GM18867 (cell line): Measurements from ENCODE around the gene GRIN2A.

Source experiments
- ATAC-seq: cut with Tn5 transposase; IDR thresholded peaks from one replicate; pipeline ENCODE4 v1.9.1; 2021; ENCODE audit warnings: mild to moderate bottlenecking, moderate library complexity; ENCODE audit not compliant: unreplicated experiment

The GRIN2A gene

DNA sequence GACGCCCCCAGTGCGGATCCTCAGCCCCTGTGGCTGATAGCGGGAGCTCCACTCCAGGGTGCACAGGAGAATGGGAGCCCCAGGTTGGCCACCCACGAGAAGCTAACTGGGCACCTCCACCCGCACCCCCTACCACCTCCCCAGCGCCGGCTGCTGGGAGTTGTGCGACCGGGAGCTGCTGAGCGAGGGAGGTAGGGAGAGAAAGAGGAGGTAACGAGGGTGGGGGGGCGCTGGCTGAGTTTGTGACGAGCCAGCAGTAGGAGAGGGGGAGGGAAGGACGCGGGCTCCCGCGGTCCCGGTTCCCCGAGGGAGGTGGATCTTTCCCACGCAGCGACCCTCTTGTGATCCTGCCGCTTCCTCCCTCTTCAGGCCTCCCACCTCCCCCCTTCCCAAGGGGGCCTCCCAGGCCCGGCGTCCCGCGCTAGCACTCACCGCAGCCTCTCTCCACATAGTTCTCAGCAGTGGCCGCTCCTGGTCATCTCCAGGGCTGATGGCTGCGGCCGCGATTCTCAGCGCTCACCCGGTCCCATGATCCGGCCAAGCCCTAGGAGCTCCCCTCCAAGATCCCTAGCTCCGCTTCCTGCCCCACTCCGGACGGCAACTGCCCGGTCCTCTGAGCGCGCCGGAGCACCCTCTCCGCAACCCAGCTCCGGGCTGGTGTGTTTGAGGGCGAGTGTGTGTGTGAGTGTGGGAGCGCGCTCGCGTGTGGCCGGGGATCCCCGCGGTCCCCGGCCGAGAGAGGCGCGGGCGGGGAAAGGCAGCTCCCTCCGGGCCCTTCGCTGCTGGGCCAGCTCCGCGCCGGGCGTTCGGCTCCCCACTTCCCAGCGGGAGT lies at the start of gene GRIN2A:
GRIN2A (minus strand) TSS at position 207 of the 832 bp plus-strand sequence. CDS start 2,017 bp downstream, outside the sequence.
- no peak for ATAC-seq

DNA sequence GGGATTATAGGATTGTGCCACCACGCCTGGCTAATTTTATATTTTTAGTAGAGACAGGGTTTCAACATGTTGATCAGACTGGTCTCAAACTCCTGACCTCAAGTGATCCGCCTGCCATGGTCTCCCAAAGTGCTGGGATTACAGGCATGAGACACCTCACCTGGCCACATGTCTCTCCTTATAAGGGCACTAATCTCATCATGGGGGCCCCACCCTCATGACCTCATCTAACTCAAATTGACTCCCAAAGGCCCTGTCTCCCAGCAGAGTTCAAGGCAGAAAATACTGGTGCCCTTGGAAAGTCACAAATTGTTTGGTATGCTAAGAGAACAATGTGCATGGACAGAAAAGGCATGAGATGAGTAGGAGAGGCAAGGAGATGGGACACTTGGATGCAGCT lies 49.3 kb upstream of the GRIN2A start:
- ATAC-seq = no peak

DNA sequence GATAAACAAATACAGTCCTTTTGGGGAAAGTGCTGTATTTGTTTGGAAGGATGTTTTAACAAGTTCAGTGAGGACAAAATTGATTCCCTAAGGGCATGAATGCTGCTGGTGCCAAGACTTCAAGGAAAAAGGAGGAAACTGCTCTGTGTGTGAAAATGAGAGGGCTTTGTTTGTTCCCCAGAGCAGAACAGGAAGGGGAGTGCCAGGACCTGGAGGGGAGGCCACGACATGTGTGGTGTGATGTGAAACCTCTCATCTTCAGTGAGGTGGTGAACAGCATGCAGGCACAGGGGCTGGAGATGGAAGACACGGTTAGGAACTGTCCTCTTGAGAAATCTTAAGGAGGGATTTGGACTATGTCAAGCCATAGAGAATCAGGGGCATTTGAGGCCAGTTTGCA lies 46.6 kb upstream of the GRIN2A start:
- ATAC-seq = peak; percentile 46

DNA sequence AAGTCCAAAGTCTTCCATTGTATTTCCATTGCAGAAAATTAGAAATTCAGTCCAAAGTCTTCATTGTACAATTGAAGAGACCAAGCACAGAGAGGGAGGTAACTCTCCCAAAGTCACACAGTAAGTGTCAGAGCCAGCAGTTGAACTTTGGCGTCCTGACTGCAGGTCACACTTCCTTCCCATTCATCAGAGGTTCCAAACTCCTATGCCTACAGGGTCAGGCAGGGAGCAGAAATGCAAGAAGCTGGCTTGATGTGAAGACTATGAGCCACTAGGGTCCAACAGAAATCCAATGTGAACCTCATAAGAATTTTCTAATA lies 44.7 kb upstream of the GRIN2A start:
- no peak for ATAC-seq

DNA sequence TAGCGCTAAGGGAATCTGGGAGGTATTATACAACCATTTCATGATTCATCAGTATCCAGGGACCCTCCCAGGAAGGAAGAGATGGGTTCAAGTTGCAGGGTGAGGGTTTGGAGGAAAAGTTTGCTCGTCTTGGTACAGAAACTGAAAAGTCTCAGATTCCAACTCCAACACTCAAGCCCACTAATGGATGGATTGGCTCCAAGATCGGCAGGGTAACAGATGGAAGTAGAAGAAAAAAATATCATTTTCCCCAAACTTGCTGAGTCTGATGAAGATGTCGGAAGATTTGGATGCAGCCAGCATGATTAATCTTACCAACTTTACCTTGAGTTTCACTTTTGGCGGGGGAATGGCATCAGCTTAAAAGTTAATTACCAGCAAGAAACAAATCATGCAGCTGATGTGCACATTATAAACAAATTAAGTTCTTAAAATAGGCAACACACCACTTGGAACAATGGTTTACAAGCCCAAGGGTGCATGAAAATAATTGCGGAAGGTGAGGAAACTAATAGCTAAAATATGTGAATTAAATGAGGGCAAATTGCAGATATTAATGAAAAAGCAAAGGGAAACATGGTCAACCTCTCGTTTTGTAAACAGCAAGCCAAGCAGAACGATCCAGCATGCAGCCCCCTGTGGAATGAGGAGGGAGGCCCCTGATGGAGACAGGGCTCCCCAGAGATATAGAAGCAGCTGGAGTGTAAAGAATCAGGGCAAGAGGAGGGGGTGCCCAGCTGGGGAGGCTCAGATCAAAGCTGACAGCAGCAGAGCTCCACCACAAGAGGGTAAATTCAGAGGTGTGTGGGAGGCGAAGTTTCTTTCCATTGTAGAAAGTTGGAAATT lies 44.1 kb upstream of the GRIN2A start:
- ATAC-seq = no peak

DNA sequence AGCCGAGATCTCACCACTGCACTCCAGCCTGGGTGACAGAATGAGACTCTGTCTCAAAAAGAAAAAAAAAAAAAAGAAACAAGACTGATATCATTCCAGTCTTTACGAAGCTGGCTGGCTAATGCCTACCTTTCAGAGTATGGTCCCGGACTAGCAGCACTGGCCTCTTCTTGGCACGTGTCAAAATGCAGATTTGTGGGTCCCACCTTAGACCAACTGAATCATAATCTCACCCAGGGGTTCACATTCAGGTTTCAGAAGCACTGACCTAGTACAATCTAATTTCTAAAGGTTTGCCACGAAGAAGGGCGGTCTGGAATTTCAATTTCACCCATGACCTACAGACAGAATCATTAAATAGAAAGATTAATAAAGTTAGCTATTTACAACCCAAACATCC lies 43.4 kb upstream of the GRIN2A start:
- no peak for ATAC-seq

DNA sequence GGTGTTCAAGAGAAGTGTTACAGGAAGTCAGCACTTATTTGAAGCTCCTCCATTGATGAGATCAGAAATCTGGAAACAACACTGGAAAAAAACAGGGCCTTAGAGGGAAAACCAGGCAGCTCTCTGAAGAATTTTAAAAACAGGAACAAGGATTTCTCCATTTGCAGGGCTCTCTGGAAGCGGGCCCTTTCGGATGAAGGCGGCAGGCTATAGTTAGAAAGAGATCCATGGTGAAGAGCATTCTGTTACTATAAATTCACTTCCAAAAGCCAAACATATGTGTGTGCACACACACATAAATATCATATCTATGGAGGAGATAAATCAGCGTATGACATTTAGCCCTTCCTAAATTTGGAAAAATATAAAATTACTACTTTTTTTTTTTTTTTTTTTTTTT lies 42.6 kb upstream of the GRIN2A start:
- no peak for ATAC-seq

DNA sequence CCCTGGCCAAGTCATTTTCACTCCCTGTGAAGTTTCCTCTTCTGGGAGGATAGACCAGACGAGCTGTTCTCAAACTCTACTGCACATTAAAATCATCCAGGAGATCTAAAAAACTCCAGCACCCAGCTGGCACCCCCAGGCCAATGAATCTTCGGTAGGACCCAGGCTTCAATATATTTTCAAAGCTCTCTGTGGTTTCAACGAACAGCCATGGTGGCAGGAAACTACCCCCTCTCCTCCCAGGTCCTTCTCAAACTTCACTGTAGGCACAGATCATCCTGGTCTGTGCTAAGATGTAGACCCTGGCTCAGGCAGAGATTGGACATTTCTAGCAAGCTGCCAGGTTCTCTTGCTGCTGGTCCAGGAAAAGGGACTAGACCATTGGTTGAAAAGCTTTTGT lies 38.7 kb upstream of the GRIN2A start:
- no peak for ATAC-seq

DNA sequence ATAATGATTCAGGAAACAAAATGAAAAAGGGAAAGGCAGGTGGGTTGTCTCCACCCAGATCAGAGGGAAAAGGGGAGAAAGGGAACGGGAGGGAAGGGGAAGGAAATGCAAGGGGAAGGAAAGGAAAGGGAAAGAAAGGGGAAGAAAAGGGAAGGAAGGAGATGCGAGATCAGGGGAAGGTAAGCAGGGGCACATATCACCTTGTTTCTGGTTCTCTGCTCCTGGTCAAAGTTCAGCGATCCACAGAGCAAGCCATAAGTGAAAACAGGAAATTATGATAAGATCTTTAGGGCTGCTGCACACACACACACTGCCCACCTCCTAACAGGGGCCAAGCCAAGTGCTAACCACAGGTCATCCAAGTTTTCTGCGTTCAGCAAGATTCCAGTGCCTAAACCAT lies 37.5 kb upstream of the GRIN2A start:
- ATAC-seq = no peak

DNA sequence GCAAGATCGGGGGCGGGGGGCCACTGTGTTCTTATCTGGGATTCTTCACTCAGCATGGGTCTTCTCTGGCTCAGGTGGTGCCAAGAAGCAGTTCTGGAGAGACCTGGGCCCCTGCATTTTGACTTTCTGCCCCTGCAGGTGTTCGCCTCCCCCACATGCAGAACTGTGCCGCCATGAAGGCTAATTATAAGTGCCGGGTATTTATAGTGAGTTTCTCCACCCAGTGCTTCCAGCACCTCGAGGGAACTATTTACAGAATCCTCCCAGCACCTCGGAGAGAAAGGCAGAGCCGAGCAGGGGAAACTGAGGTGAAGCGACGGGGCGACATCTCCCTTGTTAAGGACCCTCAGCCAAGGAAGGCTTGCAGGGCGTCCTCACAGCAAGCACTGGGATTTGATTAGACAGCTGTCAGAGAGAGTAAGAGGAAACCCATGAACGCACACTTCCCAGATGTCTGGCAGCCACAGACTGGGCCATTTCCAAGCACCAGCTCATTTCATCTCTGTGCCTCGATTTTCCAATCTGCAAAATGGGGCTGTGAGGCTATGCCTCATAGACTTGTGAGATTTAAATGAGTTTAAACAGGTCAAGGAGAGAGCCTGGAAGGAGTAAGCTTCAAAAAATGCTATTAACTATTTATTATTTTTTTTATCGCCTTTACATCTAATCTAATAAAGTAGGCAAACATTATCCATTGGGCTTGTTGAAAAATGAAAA lies 36.4 kb upstream of the GRIN2A start:
- ATAC-seq = no peak

DNA sequence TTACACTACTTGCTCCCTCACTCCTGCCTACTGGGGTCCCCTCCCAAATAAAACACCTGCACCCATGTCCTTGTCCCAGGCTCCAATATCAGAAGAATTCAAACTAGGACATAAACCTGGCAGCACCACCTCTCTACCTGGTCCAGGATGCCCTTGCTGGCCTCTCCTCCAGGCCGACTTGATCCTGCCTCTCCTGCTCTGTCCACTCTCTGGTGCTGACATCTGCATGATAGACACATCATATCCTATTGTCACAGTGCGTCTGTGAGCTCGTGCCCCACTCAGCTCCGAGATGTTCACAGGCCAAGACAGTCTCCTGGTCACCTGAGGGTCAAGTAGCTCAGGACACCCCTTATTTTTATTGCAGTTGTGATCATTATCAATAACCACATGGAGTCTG lies 31.5 kb upstream of the GRIN2A start:
- no peak for ATAC-seq

DNA sequence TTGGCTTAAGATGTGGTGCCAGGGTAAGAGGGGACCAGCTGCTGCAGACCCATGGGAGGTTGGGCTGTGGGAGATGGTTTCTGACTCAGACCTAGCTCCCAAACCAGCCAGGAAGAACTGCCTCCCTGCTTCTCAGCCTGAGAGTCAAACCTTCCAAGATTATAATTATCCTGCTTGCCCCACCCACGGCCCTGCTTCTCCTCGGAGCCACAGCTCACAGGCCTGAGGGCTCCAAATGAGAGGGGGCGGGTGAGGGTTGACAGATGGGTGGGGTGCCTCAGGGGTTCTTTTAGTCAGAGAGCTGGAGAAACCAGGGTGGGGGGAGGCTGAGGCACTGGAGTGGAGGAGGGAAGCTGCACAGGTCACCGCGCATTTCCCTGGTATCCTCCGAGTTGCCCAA lies 28.7 kb upstream of the GRIN2A start:
- ATAC-seq = no peak

DNA sequence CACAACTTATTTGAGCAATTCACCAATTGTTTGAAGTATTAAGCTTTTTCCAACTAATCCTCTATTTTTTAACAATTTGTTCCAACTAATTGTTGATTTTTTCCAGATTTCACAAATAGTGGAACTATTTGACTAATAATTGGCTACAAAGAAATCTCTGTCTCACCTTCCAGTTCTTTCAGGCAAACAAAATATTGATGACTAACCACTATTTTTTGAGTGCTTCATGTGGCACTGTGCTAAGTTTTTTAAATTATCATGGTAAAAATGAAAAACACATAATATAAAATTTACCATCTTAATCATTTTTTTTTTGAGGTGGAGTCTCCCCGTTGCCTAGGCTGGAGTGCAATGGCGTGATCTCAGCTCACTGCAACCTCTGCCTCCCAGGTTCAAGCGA lies 24.6 kb upstream of the GRIN2A start:
- ATAC-seq = no peak

DNA sequence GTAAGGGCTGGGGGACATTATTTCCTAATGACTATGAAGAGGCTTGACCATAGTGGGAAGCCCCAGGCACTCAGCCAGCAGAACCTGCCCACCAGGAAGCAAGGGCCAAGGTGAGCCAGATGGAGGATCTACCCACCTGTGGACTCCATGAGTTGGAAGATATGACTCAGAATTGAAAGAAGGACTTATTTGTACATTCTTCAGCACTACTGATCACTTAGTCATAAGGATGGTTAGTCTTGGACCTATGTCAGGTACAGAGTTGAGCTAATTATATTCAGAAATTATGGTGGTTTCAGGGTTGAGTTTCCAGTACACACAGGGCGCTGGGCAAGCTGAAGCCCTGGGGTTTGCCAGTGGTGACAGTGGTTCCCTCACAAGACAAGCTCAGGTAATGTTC lies 24.0 kb upstream of the GRIN2A start:
- ATAC-seq = peak; percentile 77

DNA sequence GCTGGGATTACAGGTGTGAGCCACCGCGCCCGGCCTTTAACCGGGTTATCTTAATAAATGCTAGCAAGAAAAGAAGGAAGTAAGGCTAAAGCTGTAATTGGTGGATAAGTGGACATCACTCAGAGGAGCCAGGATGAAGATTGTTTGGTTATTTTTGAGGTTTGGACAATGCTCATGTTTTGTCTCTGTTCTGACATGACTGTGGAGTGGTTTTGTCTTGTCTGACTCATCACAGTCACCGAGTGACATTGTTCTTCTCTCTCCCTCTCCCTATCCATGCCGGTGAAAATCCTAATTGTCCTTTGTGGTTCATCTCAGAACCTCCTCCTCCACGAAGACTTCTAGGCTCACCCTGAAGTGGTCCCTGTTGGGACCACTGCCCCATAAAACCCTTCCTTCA lies 23.5 kb upstream of the GRIN2A start:
- peak; percentile 38 for ATAC-seq

DNA sequence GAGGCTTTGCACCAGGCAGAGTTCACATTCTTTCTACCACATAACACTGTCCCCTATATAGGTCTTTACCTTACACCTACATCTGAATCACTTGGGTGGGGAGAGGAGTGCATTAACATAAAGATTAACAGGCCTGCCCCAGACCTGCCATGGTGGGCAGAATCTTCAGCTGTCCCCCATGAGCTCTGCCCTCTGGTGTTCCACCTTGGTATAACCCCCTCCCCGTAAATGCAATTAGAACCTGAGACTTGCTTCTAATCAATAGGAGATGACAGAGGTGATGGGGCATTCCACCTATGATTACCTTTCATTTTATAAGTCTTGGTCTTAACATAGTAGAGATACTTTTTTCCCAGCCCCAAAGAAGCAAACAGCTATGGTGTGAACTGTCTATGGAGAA lies 20.4 kb upstream of the GRIN2A start:
- no peak for ATAC-seq

DNA sequence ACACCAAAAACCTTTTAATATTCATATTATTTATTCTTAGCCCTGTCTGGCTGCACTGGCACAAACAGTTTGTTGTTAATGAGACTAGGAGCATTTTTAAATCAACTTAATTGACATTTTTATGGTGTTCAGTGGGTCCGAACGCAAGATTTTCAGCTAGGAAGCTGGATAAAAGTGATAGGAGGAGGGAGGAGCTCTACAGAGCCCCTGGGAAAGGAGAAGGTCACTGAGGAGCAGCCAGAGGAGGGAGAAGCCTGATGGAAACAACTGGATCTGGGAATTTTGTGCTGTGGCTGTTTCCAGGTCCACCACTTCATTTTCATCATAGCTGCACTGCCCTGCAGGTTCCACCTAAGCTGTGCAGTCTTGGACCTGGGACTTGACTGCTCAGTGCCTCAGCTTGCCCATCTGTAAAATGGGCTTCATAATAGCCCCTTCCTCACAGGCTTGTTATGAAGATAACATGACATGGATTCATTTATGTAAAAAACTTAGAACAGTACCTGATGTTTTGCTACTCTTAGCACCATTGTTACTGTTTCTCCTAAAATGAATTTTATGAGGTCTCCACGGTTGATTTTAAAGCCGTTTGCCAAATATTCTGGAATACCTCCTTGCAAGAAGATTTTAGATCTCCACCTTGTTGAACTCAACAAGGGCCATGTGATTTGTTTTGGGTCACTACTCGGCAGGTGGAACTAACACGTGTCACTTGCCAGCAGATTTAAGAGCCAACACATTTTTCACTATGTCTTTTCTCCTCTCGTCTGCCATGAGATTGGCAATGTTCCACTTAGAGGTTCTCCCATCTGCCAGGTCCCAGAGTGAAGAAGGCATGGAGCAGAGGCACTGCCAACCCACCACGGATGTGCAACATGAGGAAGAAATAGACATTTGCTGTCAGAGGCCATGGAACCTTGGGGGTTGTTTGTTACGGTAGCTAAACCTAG lies 18.7 kb upstream of the GRIN2A start:
- ATAC-seq = no peak

DNA sequence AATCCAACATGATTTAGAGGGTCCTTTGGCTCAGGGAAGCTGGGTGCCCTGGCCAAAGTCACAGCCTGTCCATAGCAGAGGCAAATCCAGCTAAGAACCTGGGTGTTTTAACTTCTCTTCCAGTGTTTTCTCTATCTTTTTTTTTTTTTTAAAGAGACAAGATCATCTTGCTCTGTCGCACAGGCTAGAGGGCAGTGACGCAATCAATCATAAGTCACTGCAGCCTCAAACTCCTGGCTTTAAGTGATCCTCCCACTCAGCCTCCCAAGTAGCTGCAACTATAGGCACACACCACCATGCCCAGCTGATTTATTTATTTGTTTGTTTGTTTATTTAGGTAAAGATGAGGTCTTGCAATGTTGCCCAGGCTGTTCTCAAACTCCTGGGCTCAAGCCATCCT lies 14.8 kb upstream of the GRIN2A start:
- ATAC-seq = no peak

DNA sequence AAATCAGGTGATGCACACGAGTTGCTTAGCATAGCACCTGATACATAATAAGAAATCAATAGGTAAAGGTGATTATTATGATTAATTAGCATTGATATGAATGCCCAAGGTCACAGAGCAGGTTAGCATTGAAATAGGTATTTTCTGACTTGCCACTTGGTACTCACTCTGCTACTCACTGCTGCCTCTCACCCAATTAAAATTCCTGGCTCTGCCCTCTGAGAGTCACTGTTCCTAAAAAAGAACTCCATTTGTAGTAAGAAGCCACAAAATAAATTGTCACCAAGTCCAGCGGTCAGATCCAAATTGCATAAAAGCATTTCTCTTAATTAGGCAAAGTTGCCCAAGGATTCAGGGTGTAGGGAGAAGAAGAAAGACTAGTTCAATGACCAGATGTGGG lies 8.9 kb upstream of the GRIN2A start:
- no peak for ATAC-seq

DNA sequence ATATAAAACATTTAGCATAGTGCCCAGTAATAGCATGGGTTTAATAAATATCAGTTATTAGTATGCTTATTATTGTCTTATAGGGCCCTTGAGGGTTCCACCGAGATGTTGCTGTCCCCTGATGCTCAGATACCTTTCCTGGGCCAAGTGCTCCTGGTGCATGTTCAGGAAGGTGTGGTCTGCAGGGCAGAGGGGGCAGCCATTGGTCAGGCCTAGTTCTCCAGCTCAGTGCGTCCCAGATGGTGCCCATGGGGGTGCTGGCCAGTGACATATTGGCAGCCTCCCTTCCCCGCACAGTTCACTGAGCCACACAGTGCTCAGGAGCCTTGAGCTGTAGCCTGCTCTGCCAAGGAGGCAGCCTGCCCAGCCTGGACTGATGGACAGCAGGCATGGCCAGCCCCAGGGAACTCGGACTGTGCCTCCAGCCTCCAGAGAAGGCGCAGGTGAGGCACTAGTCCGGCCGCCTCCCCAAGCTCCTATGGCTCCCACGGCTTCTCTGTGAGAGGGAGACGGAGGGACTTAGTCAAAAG lies 7.7 kb upstream of the GRIN2A start:
- ATAC-seq = no peak
